VCaP (cell line): ENCODE data around the gene CSNK1G1.
"Not testable (repeated sequence)": the region's sequence is repeated elsewhere in the genome, so short reads cannot be mapped to it uniquely, and the experiment has no call there.

Experiments
- H3K27ac ChIP-seq: fragments of 450-650 bp; 2 replicates; pipeline ENCODE4 v1.5.1; 2017
- TF ChIP-seq, protein P1 (sequence below): fragments of 450-650 bp; conservative IDR thresholded peaks from 2 replicates; pipeline ENCODE4 v1.5.1; 2017; ENCODE audit warnings: mild to moderate bottlenecking, moderate library complexity

CSNK1G1 gene

DNA sequence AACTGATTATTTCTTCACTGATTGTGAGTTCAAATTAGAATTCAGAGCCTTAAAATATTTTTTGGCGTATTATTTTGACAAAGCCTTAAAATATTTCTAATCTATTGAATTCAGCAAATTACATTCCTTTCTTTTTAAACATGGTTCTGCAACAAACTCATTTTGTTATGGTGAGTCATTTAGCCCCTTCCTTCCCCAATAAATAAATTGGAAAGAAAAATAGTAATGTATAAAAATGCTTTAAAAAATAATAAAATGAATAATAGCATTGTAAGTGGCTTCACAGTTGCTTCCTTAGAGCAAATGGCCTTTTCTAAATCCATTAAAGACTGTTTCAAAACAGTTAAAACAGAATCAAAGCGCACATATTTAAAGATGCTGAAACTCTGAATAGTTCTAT is 12.1 kb downstream of the CSNK1G1 start:
- TF ChIP-seq, protein P1, sequence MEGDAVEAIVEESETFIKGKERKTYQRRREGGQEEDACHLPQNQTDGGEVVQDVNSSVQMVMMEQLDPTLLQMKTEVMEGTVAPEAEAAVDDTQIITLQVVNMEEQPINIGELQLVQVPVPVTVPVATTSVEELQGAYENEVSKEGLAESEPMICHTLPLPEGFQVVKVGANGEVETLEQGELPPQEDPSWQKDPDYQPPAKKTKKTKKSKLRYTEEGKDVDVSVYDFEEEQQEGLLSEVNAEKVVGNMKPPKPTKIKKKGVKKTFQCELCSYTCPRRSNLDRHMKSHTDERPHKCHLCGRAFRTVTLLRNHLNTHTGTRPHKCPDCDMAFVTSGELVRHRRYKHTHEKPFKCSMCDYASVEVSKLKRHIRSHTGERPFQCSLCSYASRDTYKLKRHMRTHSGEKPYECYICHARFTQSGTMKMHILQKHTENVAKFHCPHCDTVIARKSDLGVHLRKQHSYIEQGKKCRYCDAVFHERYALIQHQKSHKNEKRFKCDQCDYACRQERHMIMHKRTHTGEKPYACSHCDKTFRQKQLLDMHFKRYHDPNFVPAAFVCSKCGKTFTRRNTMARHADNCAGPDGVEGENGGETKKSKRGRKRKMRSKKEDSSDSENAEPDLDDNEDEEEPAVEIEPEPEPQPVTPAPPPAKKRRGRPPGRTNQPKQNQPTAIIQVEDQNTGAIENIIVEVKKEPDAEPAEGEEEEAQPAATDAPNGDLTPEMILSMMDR, result no peak
- H3K27ac ChIP-seq, result no peak overlapping the region

DNA sequence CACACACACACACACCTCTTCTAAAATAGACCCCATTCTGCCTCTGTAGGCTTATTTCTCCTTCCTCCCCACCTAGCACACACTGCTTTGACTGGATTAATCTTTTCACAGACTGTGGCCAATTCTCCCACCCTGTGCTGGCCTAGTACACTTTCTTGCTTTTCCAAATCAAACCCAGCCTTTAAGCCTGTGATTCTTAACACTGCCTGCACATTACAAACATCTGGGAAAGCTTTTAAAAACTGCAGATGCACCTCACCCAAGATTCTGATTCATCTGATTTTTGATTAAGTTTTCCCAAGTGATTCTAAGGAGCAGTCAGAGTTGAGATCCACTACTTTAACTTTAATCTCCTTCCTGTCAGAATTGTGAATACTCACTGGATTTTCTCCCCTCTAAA is 12.8 kb downstream of the CSNK1G1 start:
- TF ChIP-seq, protein P1, result no peak
- no peak overlapping the region for H3K27ac ChIP-seq

DNA sequence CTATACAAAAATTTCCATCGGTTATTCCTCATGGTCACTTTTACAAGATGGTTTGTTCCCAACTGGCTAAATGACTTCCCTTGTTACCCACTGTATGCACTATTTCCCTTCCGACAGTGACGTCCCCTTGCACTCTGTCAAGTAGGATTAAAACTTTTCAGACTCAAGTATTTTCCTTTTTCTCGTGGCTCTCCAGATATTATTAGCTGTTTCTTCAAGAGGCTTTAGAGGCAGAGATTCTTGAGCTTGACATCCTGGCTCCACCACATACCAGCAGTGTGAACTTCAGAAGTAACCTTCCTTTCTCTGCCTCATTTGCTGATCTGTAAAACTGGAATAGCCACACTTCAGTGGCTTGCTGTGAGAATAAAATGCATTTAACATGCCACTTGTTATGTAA is 14.0 kb downstream of the CSNK1G1 start:
- TF ChIP-seq, protein P1, result no peak
- no peak overlapping the region for H3K27ac ChIP-seq

DNA sequence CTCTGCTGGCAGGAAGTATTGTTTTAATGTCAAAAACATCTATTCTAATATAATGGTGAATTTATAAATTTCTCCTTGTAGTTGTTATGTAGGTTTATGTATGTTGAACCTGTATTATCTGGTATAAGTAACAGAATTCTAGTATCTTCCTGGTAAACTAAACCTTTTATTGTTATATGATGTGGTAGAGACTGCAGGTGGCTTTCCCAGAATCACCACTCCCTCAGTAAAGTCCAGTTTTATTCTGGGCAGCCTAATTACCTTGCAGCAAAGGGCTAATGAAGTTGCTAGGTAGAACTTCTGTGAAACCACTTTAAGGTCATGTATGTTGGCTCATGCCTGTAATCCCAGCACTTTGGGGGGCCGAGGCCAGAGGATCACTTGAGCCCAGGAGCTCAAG is 15.6 kb downstream of the CSNK1G1 start:
- no peak overlapping the region for H3K27ac ChIP-seq
- TF ChIP-seq, protein P1, result no peak

DNA sequence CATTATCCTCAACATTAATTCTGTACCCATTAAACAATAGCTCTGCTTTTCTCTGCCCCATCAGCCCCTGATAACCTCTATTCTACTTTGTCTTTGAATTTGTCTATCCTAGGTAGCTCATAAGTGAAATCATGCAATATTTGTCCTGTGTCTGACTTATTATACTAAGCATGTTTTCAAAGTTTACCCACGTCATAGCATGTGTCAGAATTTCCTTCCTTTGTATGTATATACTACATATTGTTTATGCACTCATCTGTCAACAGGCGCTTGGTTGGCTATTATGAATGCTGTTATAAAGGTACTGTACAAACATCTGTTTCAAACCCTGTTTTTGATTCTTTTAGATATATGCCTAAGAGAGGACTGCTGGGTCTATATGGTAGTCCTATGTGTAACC is 18.2 kb downstream of the CSNK1G1 start:
- H3K27ac ChIP-seq, result no peak overlapping the region
- TF ChIP-seq, protein P1, result no peak

DNA sequence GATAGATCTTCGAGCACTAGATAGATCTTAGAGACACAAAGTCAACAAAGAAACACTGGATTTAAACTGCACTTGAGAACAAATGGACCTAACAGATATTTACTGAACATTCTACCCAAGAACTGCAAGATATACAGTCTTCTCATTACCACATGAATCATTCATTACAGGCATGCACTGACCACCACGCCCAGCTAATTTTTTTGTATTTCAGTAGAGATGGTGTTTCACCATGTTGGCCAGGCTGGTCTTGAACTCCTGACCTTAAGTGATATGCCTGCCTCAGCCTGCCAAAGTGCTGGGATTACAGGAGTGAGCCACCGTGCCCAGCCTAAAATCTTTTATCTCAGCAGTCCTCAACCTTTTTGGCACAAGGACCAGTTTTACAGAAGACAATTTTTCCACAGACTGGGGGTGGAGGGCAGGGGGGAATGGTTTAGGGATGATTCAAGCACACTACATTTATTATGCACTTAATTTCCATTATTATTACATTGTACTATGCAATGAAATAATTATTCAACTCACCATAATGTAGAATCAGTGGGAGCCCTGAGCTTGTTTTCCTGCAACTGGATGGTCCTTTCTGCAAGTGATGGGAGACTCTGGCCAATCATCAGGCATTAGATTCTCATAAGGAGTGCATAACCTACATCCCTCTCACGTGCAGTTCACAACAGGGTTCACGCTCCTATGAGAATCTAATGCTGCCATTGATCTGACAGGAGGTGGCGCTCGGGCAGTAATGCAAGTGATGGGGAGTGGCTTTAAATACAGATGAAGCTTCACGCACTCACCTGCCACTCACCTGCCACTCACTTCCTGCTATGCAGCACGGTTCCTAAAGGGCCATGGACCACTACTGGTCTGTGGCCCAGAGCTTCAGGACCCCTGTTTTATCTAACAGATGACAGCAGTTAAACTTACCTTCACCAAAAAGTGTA is 21.7 kb downstream of the CSNK1G1 start:
- TF ChIP-seq, protein P1, result no peak
- H3K27ac ChIP-seq, result no peak overlapping the region

DNA sequence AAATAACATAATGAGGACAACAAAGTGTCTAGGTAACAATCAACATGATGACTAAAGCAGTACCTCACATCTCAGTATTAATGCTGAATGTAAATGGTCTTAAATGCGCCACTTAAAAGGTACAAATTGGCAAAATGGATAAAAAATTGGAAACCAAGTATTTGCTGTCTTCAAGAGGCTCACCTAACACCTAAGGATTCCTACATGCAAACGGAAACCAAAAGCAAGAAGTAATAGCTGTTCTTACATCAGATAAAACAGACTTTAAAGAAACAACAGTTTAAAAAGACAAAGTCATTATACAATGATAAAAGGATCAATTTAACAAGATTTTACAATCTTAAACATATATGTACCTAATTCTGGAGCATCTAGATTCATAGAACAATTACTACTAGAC is 22.5 kb downstream of the CSNK1G1 start:
- TF ChIP-seq, protein P1, result no peak
- H3K27ac ChIP-seq, result no peak overlapping the region

DNA sequence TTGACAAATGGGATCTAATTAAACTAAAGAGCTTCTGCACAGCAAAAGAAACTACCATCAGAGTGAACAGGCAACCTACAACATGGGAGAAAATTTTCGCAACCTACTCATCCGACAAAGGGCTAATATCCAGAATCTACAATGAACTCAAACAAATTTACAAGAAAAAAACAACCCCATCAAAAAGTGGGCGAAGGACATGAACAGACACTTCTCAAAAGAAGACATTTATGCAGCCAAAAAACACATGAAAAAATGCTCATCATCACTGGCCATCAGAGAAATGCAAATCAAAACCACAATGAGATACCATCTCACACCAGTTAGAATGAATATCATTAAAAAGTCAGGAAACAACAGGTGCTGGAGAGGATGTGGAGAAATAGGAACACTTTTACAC is 24.3 kb downstream of the CSNK1G1 start:
- not testable (repeated sequence) for H3K27ac ChIP-seq

DNA sequence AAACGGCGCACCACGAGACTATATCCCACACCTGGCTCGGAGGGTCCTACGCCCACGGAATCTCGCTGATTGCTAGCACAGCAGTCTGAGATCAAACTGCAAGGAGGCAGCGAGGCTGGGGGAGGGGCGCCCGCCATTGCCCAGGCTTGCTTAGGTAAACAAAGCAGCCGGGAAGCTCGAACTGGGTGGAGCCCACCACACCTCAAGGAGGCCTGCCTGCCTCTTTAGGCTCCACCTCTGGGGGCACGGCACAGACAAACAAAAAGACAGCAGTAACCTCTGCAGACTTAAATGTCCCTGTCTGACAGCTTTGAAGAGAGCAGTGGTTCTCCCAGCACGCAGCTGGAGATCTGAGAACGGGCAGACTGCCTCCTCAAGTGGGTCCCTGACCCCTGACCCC is 29.0 kb downstream of the CSNK1G1 start:
- peak overlapping the region; percentile 51 for H3K27ac ChIP-seq

DNA sequence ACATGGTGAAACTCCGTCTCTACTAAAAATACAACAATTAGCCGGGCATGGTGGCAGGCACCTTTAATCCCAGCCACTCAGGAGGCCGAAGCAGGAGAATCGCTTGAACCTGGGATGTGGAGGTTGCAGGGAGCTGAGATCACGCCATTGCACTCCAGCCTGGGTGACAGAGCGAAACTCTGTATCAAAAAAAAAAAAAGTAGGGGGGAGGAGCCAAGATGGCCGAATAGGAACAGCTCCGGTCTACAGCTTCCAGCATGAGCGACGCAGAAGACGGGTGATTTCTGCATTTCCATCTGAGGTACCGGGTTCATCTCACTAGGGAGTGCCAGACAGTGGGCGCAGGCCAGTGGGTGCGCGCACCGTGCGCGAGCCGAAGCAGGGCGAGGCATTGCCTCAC is 29.5 kb downstream of the CSNK1G1 start:
- H3K27ac ChIP-seq, result peak overlapping the region; percentile 51
